Measurements from ENCODE around the gene NXT1.
A peak's percentile ranks its signal among the peaks of the same experiment; 100 is the strongest.
"Not testable (repeated sequence)": the region's sequence is repeated elsewhere in the genome, so short reads cannot be mapped to it uniquely, and the experiment has no call there.

NXT1 gene

DNA sequence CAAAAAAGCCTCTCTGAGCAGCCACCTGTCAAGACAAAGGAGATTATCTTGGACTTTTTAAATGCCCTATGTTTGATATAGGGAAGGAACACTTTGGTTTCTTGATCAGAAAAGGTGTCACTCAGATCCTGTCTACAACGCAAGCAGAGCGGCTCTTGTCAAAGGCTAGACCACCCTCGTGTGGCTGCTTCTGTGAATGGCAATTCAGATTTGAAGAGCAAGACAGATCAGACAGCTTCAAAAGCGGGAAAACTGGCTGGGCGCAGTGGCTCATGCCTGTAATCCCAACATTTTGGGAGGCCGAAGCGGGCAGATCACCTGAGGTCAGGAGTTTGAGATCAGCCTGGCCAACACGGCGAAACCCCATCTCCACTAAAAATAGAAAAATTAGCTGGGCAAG is 10.1 kb upstream of the NXT1 start:
- DNase-seq (ENCODE audit: low spot score) = no peak
- TF ChIP-seq, protein P1, sequence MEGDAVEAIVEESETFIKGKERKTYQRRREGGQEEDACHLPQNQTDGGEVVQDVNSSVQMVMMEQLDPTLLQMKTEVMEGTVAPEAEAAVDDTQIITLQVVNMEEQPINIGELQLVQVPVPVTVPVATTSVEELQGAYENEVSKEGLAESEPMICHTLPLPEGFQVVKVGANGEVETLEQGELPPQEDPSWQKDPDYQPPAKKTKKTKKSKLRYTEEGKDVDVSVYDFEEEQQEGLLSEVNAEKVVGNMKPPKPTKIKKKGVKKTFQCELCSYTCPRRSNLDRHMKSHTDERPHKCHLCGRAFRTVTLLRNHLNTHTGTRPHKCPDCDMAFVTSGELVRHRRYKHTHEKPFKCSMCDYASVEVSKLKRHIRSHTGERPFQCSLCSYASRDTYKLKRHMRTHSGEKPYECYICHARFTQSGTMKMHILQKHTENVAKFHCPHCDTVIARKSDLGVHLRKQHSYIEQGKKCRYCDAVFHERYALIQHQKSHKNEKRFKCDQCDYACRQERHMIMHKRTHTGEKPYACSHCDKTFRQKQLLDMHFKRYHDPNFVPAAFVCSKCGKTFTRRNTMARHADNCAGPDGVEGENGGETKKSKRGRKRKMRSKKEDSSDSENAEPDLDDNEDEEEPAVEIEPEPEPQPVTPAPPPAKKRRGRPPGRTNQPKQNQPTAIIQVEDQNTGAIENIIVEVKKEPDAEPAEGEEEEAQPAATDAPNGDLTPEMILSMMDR (IDR thresholded peaks at IDR 0.05; ENCODE audit: extremely low read depth, missing control alignments) = peak; percentile 31

DNA sequence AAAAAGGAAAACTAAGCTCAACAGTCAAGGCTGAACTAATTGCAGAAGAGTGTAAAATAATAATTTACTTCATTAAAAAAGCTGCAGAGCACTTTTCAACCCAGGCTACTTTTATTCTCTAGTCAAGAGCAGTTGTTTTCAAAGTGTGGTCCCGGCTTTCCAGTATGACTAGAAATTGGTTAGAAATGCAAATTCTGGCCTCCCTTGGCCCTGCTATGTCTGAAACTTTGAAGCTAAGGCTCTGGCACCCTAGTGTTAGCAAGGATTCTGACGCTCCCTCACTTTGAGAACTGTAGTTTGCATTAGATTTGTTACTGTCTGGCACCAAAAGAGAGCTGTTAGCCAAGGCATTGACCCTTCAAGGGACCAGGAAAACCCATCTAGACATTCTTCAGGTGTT is 9.5 kb upstream of the NXT1 start:
- TF ChIP-seq, protein P1 (IDR thresholded peaks at IDR 0.05; ENCODE audit: extremely low read depth, missing control alignments) = no peak
- DNase-seq (ENCODE audit: low spot score) = no peak

DNA sequence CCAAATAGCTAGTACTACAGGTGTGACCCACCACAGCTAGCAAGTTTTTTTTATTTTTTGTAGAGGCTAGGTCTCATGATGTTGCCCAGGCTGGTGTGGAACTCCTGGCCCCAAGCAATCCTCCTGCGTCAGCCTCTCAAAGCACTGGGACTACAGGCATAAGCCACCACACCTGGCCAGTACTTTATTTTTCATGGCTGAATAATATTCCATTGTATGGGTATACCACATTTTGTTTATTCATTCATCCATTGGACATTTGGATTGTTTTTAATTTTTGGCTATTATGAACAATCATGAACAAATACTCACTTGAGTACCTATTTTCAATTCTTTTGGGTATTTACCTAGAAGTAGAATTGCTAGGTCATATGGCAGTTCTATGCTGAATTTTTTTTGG is 7.0 kb upstream of the NXT1 start:
- no peak for DNase-seq (ENCODE audit: low spot score)
- TF ChIP-seq, protein P1 (IDR thresholded peaks at IDR 0.05; ENCODE audit: extremely low read depth, missing control alignments) = no peak

DNA sequence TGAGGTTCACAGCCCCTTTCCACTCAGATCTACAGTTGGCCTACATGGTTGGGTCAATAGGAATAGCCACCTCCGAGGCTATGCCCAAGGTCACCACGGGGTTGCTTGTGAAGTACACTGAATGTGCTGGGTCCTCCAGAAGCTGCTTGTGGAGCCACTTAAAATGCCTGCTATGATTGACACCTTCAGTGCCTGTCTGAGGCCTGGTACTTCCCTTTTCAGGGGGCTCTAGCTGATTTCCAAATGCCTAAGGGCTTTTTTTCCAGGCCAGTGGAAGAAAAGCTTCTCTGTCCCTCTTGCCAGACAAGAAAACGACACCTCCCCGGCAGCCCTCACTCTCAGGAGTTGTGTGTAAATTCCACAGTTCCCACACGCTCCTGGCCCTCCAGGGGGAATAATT is 6.3 kb upstream of the NXT1 start:
- TF ChIP-seq, protein P1 (IDR thresholded peaks at IDR 0.05; ENCODE audit: extremely low read depth, missing control alignments) = no peak
- DNase-seq (ENCODE audit: low spot score) = no peak

DNA sequence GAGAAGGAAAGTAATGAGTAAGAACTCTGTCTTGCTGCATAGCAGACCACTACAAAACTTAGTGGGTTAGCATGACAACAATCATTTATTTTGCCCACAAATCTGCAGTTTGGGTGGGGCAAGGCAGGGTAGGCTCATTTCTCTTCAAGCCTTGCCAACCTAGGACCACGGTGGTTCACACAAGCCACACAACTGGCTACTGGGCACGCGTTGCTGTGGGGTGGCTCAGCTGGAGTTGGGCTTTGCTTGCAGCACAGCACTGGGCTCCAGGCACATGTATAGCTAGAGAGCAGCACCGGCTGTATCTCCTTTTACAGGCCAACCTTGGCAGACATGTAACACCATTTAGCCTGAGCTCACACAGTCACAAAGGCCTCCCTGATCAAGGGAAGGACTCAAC is 4.6 kb upstream of the NXT1 start:
- TF ChIP-seq, protein P1 (IDR thresholded peaks at IDR 0.05; ENCODE audit: extremely low read depth, missing control alignments) = no peak
- DNase-seq (ENCODE audit: low spot score) = no peak

DNA sequence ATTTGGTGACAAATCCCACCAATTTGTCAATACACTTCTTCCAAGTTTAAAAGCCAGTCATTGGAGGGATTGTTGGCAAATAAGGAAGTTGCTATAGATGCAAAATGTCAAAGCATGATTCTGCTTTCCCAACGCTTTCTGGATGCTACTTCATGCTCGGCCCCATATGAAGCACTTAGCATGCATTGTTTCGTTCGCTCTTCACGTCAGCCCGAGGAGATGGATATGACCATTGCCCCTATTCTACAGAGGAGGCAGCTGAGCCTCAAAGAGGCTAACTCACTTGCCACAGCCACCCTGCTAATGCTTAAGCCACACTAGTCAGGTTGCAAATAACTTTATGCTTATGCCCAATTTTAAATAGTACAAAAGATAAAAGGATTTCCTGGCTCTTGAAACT is 2.8 kb upstream of the NXT1 start:
- TF ChIP-seq, protein P1 (IDR thresholded peaks at IDR 0.05; ENCODE audit: extremely low read depth, missing control alignments) = no peak
- no peak for DNase-seq (ENCODE audit: low spot score)

DNA sequence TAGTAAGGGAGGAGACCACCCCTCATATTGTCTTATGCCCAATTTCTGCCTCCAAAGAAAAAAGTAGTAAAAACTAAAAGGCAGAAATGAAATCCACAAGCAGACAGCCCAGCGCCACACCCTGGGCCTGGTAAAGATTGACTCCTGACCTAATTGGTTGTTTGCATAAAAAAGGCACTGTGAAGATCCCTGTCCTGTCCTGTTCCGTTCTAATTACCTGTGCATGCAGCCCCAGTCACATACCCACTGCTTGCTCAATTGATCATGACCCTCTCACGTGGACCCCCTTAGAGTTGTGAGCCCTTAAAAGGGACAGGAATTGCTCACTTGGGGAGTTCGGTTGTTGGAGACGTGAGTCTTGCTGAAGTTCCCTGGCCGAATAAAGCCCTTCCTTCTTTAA is 2.1 kb upstream of the NXT1 start:
- not testable (repeated sequence) for DNase-seq (ENCODE audit: low spot score)

DNA sequence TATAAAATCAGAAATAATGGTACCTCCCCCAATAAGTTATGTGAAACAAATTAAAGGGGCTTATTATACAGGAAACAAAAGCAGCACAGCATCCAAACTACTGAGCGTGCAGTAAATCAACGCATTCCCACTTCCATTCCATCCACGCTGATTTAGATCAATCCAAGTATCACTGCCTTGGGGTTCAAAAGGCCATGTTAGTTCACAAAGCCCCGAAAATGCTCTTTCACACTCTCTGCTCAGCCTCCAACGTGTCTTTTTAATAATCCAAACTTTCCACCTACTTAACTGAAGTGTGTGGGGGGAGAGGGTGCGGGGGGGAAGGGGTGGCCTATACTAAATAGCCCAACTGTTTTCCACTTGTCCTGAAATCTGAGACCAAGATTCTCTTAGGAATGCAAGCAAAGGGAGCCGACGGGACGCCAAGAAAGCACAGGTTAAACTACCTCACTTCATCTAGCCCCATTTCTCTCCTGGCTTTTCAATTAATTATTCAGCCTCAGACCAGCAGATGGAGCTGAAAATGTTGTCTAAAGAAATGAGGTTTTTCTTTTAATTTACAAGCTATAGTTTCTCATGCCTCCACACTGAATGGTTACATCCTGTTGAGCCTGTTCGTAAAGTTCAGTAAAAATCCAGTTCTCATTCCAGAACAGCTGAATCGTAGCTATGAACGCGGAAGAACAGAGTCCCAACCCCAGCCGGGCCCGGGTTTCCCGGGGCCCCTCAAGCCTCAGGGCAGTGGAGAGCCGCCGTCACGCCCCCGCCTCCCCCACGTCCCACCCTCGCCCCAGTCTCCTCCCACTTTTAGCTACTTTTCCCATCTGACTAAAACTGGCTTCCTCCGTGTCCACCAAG is 1.0 kb upstream of the NXT1 start:
- peak; percentile 81 for DNase-seq (ENCODE audit: low spot score)
- TF ChIP-seq, protein P1 (IDR thresholded peaks at IDR 0.05; ENCODE audit: extremely low read depth, missing control alignments) = no peak
